ENCODE data around the gene CDHR4.

The CDHR4 gene

GRCh38 chr3:49807431-49808114 is 7.9 kb upstream of the CDHR4 start:
- no peak for DNase-seq
- Mint-ChIP-seq H3K9me3 (no peaks in the 10 kb centered on the region), H3K27ac (peak overlapping the region; percentile 55), H3K27me3 (peaks cover 24% of the 10 kb centered on the region), H3K4me1 (peaks cover 55% of the 10 kb centered on the region), H3K4me3 (no peak overlapping the region), H3K36me3 (peaks cover 38% of the 10 kb centered on the region)
- CTCF ChIA-PET: interaction anchor here (15.9 kb wide), 1 partner anchor 29 kb away, joined by 225 read pairs; no protein-coding TSS in a partner anchor

GRCh38 chr3:49806850-49807249 is 7.2 kb upstream of the CDHR4 start:
- Mint-ChIP-seq H3K27ac (peak overlapping the region; percentile 11), H3K4me3 (no peak overlapping the region)

GRCh38 chr3:49805897-49806701 is 6.4 kb upstream of the CDHR4 start:
- Mint-ChIP-seq H3K4me3 (no peak overlapping the region), H3K27ac (no peak overlapping the region), H3K36me3 (peaks cover 27% of the 10 kb centered on the region), H3K27me3 (peaks cover 38% of the 10 kb centered on the region), H3K4me1 (peaks cover 54% of the 10 kb centered on the region), H3K9me3 (no peaks in the 10 kb centered on the region)
- CTCF ChIA-PET: interaction anchor here (15.9 kb wide), 1 partner anchor 31 kb away, joined by 225 read pairs; no protein-coding TSS in a partner anchor
- peak; percentile 51 for DNase-seq

More at GRCh38 chr3:49806850-49807249, 7.2 kb upstream of the CDHR4 start:
- CTCF ChIA-PET: interaction anchor here (15.9 kb wide), 1 partner anchor 30 kb away, joined by 225 read pairs; no protein-coding TSS in a partner anchor
- Mint-ChIP-seq H3K9me3 (no peaks in the 10 kb centered on the region), H3K36me3 (peaks cover 35% of the 10 kb centered on the region), H3K27me3 (peaks cover 31% of the 10 kb centered on the region), H3K4me1 (peaks cover 56% of the 10 kb centered on the region)
- DNase-seq: no peak

- peak overlapping the region; percentile 66 for H3K27ac Mint-ChIP-seq
- no peak overlapping the region for H3K4me3 Mint-ChIP-seq
- no peaks in the 10 kb centered on the region for H3K9me3 Mint-ChIP-seq
- peaks cover 46% of the 10 kb centered on the region for H3K27me3 Mint-ChIP-seq
- peaks cover 54% of the 10 kb centered on the region for H3K4me1 Mint-ChIP-seq
- H3K36me3 Mint-ChIP-seq: peaks cover 23% of the 10 kb centered on the region
- no peak for DNase-seq
- CTCF ChIA-PET: interaction anchor here (1.1 to 15.9 kb wide), 3 partner anchors 8 to 32 kb away, joined by 3 to 225 read pairs (median 25); partner anchors contain the start of gene UBA7
Observed at GRCh38 chr3:49805367-49805782, 5.7 kb upstream of the CDHR4 start.

- Mint-ChIP-seq H3K36me3 (peaks cover 15% of the 10 kb centered on the region), H3K27ac (no peak overlapping the region), H3K4me1 (peaks cover 54% of the 10 kb centered on the region), H3K9me3 (no peaks in the 10 kb centered on the region), H3K4me3 (peak overlapping the region; percentile 68), H3K27me3 (peaks cover 56% of the 10 kb centered on the region)
- CTCF ChIA-PET: interaction anchor here (0.8 to 15.9 kb wide), 6 partner anchors 9 to 285 kb away, joined by 3 to 225 read pairs (median 8); partner anchors contain the start of genes AMIGO3, RBM5 and UBA7
- DNase-seq: no peak
Observed at GRCh38 chr3:49804141-49805041, 4.7 kb upstream of the CDHR4 start.

GRCh38 chr3:49803465-49804140 is 3.9 kb upstream of the CDHR4 start:
- CTCF ChIA-PET: interaction anchor here (0.8 to 15.9 kb wide), 12 partner anchors 10 to 400 kb away, joined by 3 to 225 read pairs (median 4); partner anchors contain the start of genes AMIGO3, RBM5 and UBA7
- H3K36me3 Mint-ChIP-seq: peaks cover 11% of the 10 kb centered on the region
- H3K4me1 Mint-ChIP-seq: peaks cover 53% of the 10 kb centered on the region
- peak; percentile 64 for DNase-seq
- H3K9me3 Mint-ChIP-seq: no peaks in the 10 kb centered on the region
- H3K27ac Mint-ChIP-seq: no peak overlapping the region
- peaks cover 63% of the 10 kb centered on the region for H3K27me3 Mint-ChIP-seq
- peak overlapping the region; percentile 68 for H3K4me3 Mint-ChIP-seq

- H3K4me3 Mint-ChIP-seq: peak within 1 kb of the TSS; percentile 78
- CTCF ChIA-PET: interaction anchor here (0.8 to 15.9 kb wide), 12 partner anchors 10 to 401 kb away, joined by 3 to 225 read pairs (median 4); partner anchors contain the start of genes AMIGO3, RBM5 and UBA7
- H3K27ac Mint-ChIP-seq: peak within 1 kb of the TSS; percentile 67
- no peaks in the 10 kb centered on the region for H3K9me3 Mint-ChIP-seq
- peaks cover 6% of the 10 kb centered on the region for H3K36me3 Mint-ChIP-seq
- peak; percentile 92 for DNase-seq
- H3K27me3 Mint-ChIP-seq: peaks cover 68% of the 10 kb centered on the region
- peaks cover 46% of the 10 kb centered on the region for H3K4me1 Mint-ChIP-seq
Observed at GRCh38 chr3:49802719-49803464, 3.2 kb upstream of the CDHR4 start, which contains the start of gene INKA1. Gene INKA1, plus strand, starts transcription at chr3:49803261. Its CDS starts 132 bp downstream, at chr3:49803393.

GRCh38 chr3:49801160-49801559 is 1.5 kb upstream of the CDHR4 start:
- no peaks in the 10 kb centered on the region for H3K9me3 Mint-ChIP-seq
- H3K27ac Mint-ChIP-seq: no peak overlapping the region
- H3K4me3 Mint-ChIP-seq: no peak overlapping the region
- H3K36me3 Mint-ChIP-seq: peaks cover 2% of the 10 kb centered on the region
- no peak for DNase-seq
- H3K27me3 Mint-ChIP-seq: peaks cover 81% of the 10 kb centered on the region
- CTCF ChIA-PET: interaction anchor here (0.9 to 15.9 kb wide), 5 partner anchors 19 to 110 kb away, joined by 3 to 225 read pairs (median 6); no protein-coding TSS in a partner anchor
- peaks cover 29% of the 10 kb centered on the region for H3K4me1 Mint-ChIP-seq

- Mint-ChIP-seq H3K36me3 (no peaks in the 10 kb centered on the region), H3K4me1 (peaks cover 18% of the 10 kb centered on the region), H3K9me3 (no peaks in the 10 kb centered on the region), H3K27me3 (peaks cover 81% of the 10 kb centered on the region), H3K27ac (no peak overlapping the region), H3K4me3 (no peak overlapping the region)
- CTCF ChIA-PET: interaction anchor here (1.1 to 15.9 kb wide), 2 partner anchors 38 to 55 kb away, joined by 3 to 225 read pairs; no protein-coding TSS in a partner anchor
- no peak for DNase-seq
Observed at GRCh38 chr3:49799105-49799504, 568 bp downstream of the CDHR4 start.

- Mint-ChIP-seq H3K9me3 (no peaks in the 10 kb centered on the region), H3K4me3 (no peak overlapping the region), H3K27me3 (peaks cover 69% of the 10 kb centered on the region), H3K4me1 (peaks cover 2% of the 10 kb centered on the region), H3K27ac (no peak overlapping the region), H3K36me3 (no peaks in the 10 kb centered on the region)
- no peak for DNase-seq
- CTCF ChIA-PET: interaction anchor here (1.1 to 1.3 kb wide), 2 partner anchors 43 to 44 kb away, joined by 3 read pairs; no protein-coding TSS in a partner anchor
Observed at GRCh38 chr3:49794926-49795905, 4.5 kb downstream of the CDHR4 start.

GRCh38 chr3:49794431-49794830 is 5.2 kb downstream of the CDHR4 start:
- no peaks in the 10 kb centered on the region for H3K36me3 Mint-ChIP-seq
- CTCF ChIA-PET: no interaction called here
- H3K27ac Mint-ChIP-seq: no peak overlapping the region
- H3K4me1 Mint-ChIP-seq: peaks cover 7% of the 10 kb centered on the region
- H3K4me3 Mint-ChIP-seq: no peak overlapping the region
- no peaks in the 10 kb centered on the region for H3K9me3 Mint-ChIP-seq
- no peak for DNase-seq
- peaks cover 66% of the 10 kb centered on the region for H3K27me3 Mint-ChIP-seq
